GM21381 (cell line): ENCODE measurements around the gene PRKCA.

Experiments used
- ATAC-seq: cut with Tn5 transposase; IDR thresholded peaks from one replicate; pipeline ENCODE4 v1.9.1; 2021; ENCODE audit warnings: mild to moderate bottlenecking, moderate library complexity; ENCODE audit not compliant: unreplicated experiment

PRKCA gene

GRCh38 chr17:66527335-66527734, 224.9 kb downstream of the PRKCA start:
- ATAC-seq: no peak

GRCh38 chr17:66531851-66532295, 229.5 kb downstream of the PRKCA start:
- ATAC-seq: no peak

- no peak for ATAC-seq
These were observed 231.2 kb downstream of the PRKCA start for GRCh38 chr17:66533572-66533971.

- no peak for ATAC-seq
These were observed 231.6 kb downstream of the PRKCA start for GRCh38 chr17:66533986-66534385.

- ATAC-seq: no peak
These were observed 233.2 kb downstream of the PRKCA start for GRCh38 chr17:66535611-66536010.

- no peak for ATAC-seq
These were observed 235.1 kb downstream of the PRKCA start for GRCh38 chr17:66537502-66537901.

GRCh38 chr17:66538776-66539175, 236.4 kb downstream of the PRKCA start:
- no peak for ATAC-seq

GRCh38 chr17:66540131-66540781, 237.8 kb downstream of the PRKCA start:
- no peak for ATAC-seq

GRCh38 chr17:66541461-66542128, 239.2 kb downstream of the PRKCA start:
- peak; percentile 72 for ATAC-seq

GRCh38 chr17:66542129-66542966, 239.9 kb downstream of the PRKCA start:
- ATAC-seq: peak; percentile 94

GRCh38 chr17:66542967-66543520, 240.6 kb downstream of the PRKCA start:
- ATAC-seq: no peak

GRCh38 chr17:66543526-66543925, 241.1 kb downstream of the PRKCA start:
- no peak for ATAC-seq

- ATAC-seq: no peak
These were observed 243.5 kb downstream of the PRKCA start for GRCh38 chr17:66545918-66546317.

- no peak for ATAC-seq
These were observed 244.9 kb downstream of the PRKCA start for GRCh38 chr17:66547151-66547865.

- no peak for ATAC-seq
These were observed 245.7 kb downstream of the PRKCA start for GRCh38 chr17:66548158-66548557.

GRCh38 chr17:66548659-66549310, 246.4 kb downstream of the PRKCA start:
- no peak for ATAC-seq

- no peak for ATAC-seq
These were observed 246.9 kb downstream of the PRKCA start for GRCh38 chr17:66549311-66549704.

- ATAC-seq: no peak
These were observed 247.4 kb downstream of the PRKCA start for GRCh38 chr17:66549731-66550207.

- ATAC-seq: no peak
These were observed 249.4 kb downstream of the PRKCA start for GRCh38 chr17:66551839-66552238.

- no peak for ATAC-seq
These were observed 250.0 kb downstream of the PRKCA start for GRCh38 chr17:66552371-66552770.
